DND-41 (cell line): ENCODE results near the gene WWP2.
"Not testable (repeated sequence)": the region's sequence is repeated elsewhere in the genome, so short reads cannot be mapped to it uniquely, and the experiment has no call there.

Experiments
- ATAC-seq: fragments of 200-7000 bp; cut with Tn5 transposase; 3 replicates; pipeline ENCODE4 v1.9.1; 2021; ENCODE audit warnings: low read depth; ENCODE audit not compliant: insufficient read depth
- DNase-seq: peaks from one replicate; pipeline ENCODE4 v3.0.0-alpha.2; 2020
- H2AFZ ChIP-seq: 2 replicates; pipeline ENCODE4 v1.6.0; 2012; ENCODE audit warnings: low read depth, low read length
- H3K27ac ChIP-seq: 2 replicates; pipeline ENCODE4 v1.5.1; 2012; ENCODE audit warnings: low read length, inconsistent platforms
- H3K27me3 ChIP-seq: fragments of 200-600 bp; sonication (generic); 2 replicates; pipeline ENCODE4 v1.6.0; 2012; ENCODE audit warnings: low read length, mild to moderate bottlenecking, inconsistent platforms; ENCODE audit not compliant: insufficient read depth, poor library complexity
- H3K36me3 ChIP-seq: 2 replicates; pipeline ENCODE4 v1.5.1; 2012; ENCODE audit warnings: low read length, inconsistent platforms; ENCODE audit not compliant: insufficient read depth
- H3K4me1 ChIP-seq: 2 replicates; pipeline ENCODE4 v1.5.1; 2012; ENCODE audit warnings: mild to moderate bottlenecking, low read length; ENCODE audit not compliant: insufficient read depth
- H3K4me2 ChIP-seq: 2 replicates; pipeline ENCODE4 v1.6.0; 2012; ENCODE audit warnings: mild to moderate bottlenecking, moderate library complexity, low read length, inconsistent platforms; ENCODE audit not compliant: insufficient read depth
- H3K4me3 ChIP-seq, 2 experiments: fragments of 200-600 bp in 1 of 2; shearing (Covaris generic) in 1 of 2; 2 replicates each; pipeline ENCODE4 v1.5.1; 2012 to 2016; ENCODE audit warnings: inconsistent platforms in 2 of 2, low read length in 2 of 2, mild to moderate bottlenecking in 2 of 2, low read depth in 1 of 2, moderate library complexity in 1 of 2
- H3K79me2 ChIP-seq: 2 replicates; pipeline ENCODE4 v1.6.0; 2012; ENCODE audit warnings: low read length, inconsistent platforms; ENCODE audit not compliant: insufficient read depth
- H3K9ac ChIP-seq: 2 replicates; pipeline ENCODE4 v1.6.0; 2012; ENCODE audit warnings: low read depth, mild to moderate bottlenecking, inconsistent platforms, low read length, moderate library complexity
- H3K9me3 ChIP-seq: 2 replicates; pipeline ENCODE4 v1.5.1; 2012; ENCODE audit warnings: low read length, moderate library complexity, mild to moderate bottlenecking, inconsistent platforms; ENCODE audit not compliant: insufficient read depth, severe bottlenecking
- H4K20me1 ChIP-seq: 2 replicates; pipeline ENCODE4 v1.6.0; 2012; ENCODE audit warnings: low read length; ENCODE audit not compliant: insufficient read depth
- EZH2 ChIP-seq: IDR thresholded peaks from 3 replicates; pipeline ENCODE4 v1.6.1; 2012; ENCODE audit warnings: borderline replicate concordance, low read depth, mild to moderate bottlenecking, moderate library complexity, low read length, inconsistent platforms; ENCODE audit not compliant: severe bottlenecking
- TF ChIP-seq, protein P1 (sequence below): IDR thresholded peaks from 2 replicates; pipeline ENCODE4 v1.5.1; 2012; ENCODE audit warnings: borderline replicate concordance, low read length, moderate library complexity, mild to moderate bottlenecking; ENCODE audit not compliant: poor library complexity, severe bottlenecking; ENCODE audit errors: extremely low read depth

The WWP2 gene

DNA sequence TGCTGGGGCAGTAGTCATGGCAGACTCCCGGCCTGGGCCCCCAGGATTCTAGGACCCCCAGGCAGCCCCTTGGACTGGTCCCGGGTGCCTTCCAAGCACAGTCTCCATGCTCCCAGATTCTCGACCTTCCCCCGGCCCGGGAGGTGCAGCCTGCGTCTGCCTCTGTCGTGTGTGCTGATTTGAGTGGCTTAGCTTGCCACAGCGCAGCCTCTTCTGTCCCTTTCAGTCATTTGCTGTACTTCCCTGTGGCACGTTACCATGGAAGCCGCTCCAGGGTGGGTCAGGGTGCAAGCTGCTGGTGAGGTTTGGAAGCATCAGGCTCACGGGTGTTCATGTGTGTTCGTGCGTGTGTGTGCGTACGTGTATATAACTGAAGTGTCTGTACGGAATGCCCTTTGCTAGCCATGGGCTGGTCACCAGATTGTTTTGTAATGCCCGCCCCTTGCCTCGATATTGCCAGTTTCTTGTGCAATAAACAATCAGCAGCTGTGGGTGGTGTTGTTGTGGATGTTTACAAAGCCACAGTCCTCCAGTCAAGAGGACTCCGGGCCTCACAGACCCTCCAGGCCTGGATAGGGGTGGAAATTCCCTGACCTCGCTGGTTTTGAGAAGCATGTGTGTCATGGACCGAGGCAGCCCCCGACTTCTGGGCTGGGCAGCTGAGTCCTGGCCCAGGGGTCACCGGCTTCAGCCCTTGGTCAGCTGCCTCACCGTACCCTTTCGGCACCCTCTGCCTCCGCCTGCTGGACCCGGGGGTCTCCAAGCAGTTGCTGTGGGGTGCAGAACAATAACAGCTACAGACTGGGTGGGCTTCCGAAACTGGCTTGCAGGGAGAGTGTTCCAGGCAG is 179.3 kb downstream of the WWP2 start:
- Histone ChIP-seq H3K27ac (no peak overlapping the region), H3K36me3 (peaks cover 30% of the 10 kb centered on the region), H3K9ac (no peak overlapping the region), H3K4me1 (no peaks in the 10 kb centered on the region), H4K20me1 (no peaks in the 10 kb centered on the region), H3K4me3 (no peak overlapping the region), H3K79me2 (no peaks in the 10 kb centered on the region), H3K4me2 (no peak overlapping the region), H3K9me3 (no peaks in the 10 kb centered on the region), H3K27me3 (no peaks in the 10 kb centered on the region), H2AFZ (no peak overlapping the region)
- TF ChIP-seq EZH2, result no peak
- TF ChIP-seq, protein P1, sequence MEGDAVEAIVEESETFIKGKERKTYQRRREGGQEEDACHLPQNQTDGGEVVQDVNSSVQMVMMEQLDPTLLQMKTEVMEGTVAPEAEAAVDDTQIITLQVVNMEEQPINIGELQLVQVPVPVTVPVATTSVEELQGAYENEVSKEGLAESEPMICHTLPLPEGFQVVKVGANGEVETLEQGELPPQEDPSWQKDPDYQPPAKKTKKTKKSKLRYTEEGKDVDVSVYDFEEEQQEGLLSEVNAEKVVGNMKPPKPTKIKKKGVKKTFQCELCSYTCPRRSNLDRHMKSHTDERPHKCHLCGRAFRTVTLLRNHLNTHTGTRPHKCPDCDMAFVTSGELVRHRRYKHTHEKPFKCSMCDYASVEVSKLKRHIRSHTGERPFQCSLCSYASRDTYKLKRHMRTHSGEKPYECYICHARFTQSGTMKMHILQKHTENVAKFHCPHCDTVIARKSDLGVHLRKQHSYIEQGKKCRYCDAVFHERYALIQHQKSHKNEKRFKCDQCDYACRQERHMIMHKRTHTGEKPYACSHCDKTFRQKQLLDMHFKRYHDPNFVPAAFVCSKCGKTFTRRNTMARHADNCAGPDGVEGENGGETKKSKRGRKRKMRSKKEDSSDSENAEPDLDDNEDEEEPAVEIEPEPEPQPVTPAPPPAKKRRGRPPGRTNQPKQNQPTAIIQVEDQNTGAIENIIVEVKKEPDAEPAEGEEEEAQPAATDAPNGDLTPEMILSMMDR, result no peak
- no peak for DNase-seq
- no peak for ATAC-seq

DNA sequence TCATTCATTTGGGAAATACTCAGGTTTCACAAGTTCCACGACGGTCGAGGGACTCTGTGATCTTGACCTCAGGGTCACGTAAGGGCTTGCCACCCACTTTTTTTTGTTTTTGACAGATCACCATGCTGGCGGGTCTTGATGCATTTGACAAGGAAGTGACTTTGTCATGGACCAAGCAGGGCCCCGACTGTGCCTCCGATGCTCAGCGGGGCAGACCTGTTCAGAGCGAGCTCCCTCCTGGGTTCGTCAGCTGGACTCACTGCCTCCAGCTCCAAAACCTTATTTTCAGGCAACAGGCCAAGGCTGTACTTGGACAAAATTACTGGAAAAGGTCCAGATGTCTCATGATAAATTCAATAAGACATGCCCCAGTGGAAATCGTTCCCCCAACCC is 180.0 kb downstream of the WWP2 start:
- no peaks in the 10 kb centered on the region for H3K27me3 ChIP-seq
- H3K4me2 ChIP-seq, result no peak overlapping the region

DNA sequence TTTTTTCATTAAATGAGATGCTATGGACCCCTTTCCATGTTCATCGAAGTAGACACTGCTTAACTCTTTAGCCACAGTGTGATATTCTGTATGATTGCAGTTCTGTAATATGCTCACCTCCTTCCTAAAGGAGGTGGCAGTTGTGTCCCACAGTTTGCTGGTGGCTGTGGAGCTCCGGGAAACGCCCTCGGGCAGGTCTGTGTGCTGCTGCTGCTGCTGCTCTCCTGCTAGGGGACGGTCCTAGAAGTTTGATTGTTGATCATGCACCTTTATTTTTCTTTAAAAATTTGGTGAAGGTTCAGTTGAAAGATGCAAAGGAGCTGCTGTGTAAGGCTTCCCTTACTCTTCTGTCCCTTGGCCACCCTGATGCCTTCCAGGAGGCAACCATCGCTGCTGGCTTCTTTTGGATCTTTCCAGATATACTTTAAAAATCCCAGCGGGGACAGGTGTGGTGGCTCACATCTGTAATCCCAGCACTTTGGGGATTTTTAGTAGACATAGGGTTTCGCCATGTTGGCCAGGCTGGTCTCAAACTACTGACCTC is 180.6 kb downstream of the WWP2 start:
- DNase-seq (no peak), ATAC-seq (no peak)
- no peak overlapping the region for H3K27ac ChIP-seq
- no peak overlapping the region for H3K4me3 ChIP-seq
- no peaks in the 10 kb centered on the region for H4K20me1 ChIP-seq
- no peaks in the 10 kb centered on the region for H3K79me2 ChIP-seq
- TF ChIP-seq EZH2, result no peak
- TF ChIP-seq, protein P1, result no peak
- H2AFZ ChIP-seq, result no peak overlapping the region
- peaks cover 19% of the 10 kb centered on the region for H3K36me3 ChIP-seq
- H3K27me3 ChIP-seq, result no peaks in the 10 kb centered on the region
- no peak overlapping the region for H3K4me2 ChIP-seq
- no peak overlapping the region for H3K9ac ChIP-seq
- H3K4me1 ChIP-seq, result no peaks in the 10 kb centered on the region
- no peaks in the 10 kb centered on the region for H3K9me3 ChIP-seq

More for the DNA sequence above, 180.0 kb downstream of the WWP2 start:
- ATAC-seq, result no peak
- H3K4me1 ChIP-seq, result no peaks in the 10 kb centered on the region
- no peak overlapping the region for H3K27ac ChIP-seq
- no peak for TF ChIP-seq EZH2
- TF ChIP-seq, protein P1, result no peak
- no peaks in the 10 kb centered on the region for H4K20me1 ChIP-seq
- H3K36me3 ChIP-seq, result peaks cover 24% of the 10 kb centered on the region
- H3K4me3 ChIP-seq, result no peak overlapping the region
- no peak for DNase-seq
- H3K9ac ChIP-seq, result no peak overlapping the region
- H3K79me2 ChIP-seq, result no peaks in the 10 kb centered on the region
- H3K9me3 ChIP-seq, result no peaks in the 10 kb centered on the region
- no peak overlapping the region for H2AFZ ChIP-seq

DNA sequence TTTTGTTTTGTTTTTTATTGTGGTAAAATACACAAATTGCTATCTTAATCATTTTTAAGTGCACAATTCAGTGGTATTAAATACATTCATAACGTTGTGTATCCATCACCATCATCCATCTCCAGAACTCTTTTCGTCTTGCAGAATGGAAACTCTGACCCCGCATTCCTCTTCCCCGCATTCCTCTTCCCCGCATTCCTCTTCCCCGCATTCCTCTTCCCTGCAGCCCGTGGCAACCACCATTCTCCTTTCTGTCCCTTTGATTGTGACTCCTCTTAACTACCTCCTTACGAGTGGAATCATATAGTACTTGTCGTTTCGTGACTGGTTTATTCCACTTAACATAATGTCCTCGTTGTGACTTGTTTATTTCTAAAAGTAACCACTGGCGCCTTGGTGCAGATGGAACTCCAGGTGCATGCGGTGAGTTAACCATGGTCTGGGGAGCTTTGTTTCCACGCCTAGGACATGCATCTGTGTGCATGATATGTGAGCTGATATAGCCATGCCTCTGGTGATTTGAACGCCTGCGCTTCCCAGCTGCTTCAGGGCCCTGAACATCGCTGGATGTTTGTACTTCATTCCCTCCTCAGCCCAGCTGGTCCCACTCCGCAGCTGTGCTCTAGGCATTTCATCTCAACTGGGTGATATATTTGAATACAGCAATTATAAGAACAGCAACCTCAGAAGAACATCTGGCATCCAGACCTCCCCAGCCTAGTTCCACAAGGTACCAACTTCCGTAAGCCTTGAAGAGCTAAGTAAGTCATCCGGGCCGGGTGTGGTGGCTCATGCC is 181.3 kb downstream of the WWP2 start:
- H3K36me3 ChIP-seq, result peaks cover 18% of the 10 kb centered on the region
- not testable (repeated sequence) for H3K9ac ChIP-seq, H3K27me3 ChIP-seq, H4K20me1 ChIP-seq, H3K9me3 ChIP-seq, H3K27ac ChIP-seq, H3K4me2 ChIP-seq, H2AFZ ChIP-seq, H3K4me1 ChIP-seq, H3K79me2 ChIP-seq, ATAC-seq, DNase-seq, H3K4me3 ChIP-seq

DNA sequence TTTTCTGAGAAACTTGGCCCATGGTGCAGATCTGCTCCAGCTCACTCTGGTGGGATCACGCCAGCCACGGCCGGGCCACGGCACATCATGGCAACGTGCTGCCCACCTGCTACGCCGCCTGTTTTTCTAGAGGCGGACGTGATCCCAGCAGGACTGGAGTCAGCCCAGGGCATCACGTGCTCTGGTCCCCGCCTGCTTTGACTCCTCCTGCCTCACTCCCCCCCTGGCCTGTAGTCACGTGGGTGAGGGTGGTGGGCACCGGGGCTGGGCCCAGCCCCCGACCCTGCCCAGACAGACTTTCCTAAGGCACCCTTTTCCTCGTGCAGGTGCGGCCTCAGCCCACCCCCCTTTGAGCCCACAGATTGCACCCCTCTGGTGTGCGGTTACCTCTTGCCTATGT is 188.3 kb downstream of the WWP2 start:
- not testable (repeated sequence) for H3K9me3 ChIP-seq, H3K27me3 ChIP-seq, H2AFZ ChIP-seq, H3K4me2 ChIP-seq, H4K20me1 ChIP-seq, ATAC-seq, H3K9ac ChIP-seq, H3K36me3 ChIP-seq, H3K79me2 ChIP-seq, H3K4me1 ChIP-seq, DNase-seq, H3K27ac ChIP-seq, H3K4me3 ChIP-seq
